Activated naive CD8-positive, alpha-beta T cell (primary cell): ENCODE results near the gene FOXS1.
"Not testable (repeated sequence)": the region's sequence is repeated elsewhere in the genome, so short reads cannot be mapped to it uniquely, and the experiment has no call there.

Experiments
- H3K27ac Mint-ChIP-seq: one replicate; pipeline ENCODE4 v1.8.0; 2021; ENCODE audit warnings: mixed read lengths
- H3K27me3 Mint-ChIP-seq: one replicate; pipeline ENCODE4 v1.8.0; 2021; ENCODE audit warnings: mixed read lengths
- H3K36me3 Mint-ChIP-seq: one replicate; pipeline ENCODE4 v1.8.0; 2021; ENCODE audit warnings: mixed read lengths
- H3K4me1 Mint-ChIP-seq: one replicate; pipeline ENCODE4 v1.8.0; 2021; ENCODE audit warnings: low read depth, mixed read lengths
- H3K4me3 Mint-ChIP-seq: one replicate; pipeline ENCODE4 v1.8.0; 2021; ENCODE audit warnings: mild to moderate bottlenecking, mixed read lengths
- H3K9me3 Mint-ChIP-seq: one replicate; pipeline ENCODE4 v1.8.0; 2021; ENCODE audit warnings: low read depth, mixed read lengths

Gene FOXS1

DNA sequence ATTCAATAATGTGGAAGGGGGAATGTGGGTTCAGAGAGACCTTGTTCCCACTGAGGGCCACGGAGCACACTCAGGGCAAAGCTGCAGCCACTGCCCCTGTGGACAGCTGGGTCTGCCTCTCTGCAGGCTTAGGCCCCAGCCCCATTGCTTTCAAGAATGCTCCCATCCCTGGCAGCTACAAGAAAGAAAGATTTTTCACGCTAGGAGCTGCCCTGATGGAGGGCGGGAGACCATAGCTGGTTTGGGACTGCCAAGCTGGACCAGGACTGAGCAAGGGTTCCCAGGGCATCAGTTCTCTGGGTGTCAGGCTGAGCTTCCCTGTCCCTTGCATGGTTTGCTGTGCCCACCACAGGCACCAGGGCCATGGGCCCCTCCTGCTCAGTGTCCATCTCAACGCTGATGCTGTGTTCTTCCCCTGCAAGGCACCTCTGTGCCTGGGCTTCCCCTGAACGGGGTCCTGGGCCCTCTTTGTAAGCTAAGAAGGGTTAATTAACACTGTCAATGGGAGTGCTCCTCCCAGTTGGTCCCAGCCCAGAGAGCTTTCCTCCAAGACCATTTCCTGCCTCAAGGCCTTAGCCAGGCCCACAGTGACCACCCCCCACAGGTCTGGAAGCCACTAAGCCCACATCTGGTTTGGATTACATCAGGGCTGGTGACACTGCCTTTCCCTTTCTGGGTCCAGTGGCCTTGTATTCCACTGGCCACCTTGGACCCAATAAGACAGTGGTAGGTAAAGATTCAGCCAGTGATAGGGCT lies 8.4 kb downstream of the FOXS1 start:
- Mint-ChIP-seq H3K27me3 (no peaks in the 10 kb centered on the region), H3K4me3 (no peak overlapping the region), H3K36me3 (no peaks in the 10 kb centered on the region), H3K4me1 (no peaks in the 10 kb centered on the region), H3K9me3 (no peaks in the 10 kb centered on the region), H3K27ac (no peak overlapping the region)

DNA sequence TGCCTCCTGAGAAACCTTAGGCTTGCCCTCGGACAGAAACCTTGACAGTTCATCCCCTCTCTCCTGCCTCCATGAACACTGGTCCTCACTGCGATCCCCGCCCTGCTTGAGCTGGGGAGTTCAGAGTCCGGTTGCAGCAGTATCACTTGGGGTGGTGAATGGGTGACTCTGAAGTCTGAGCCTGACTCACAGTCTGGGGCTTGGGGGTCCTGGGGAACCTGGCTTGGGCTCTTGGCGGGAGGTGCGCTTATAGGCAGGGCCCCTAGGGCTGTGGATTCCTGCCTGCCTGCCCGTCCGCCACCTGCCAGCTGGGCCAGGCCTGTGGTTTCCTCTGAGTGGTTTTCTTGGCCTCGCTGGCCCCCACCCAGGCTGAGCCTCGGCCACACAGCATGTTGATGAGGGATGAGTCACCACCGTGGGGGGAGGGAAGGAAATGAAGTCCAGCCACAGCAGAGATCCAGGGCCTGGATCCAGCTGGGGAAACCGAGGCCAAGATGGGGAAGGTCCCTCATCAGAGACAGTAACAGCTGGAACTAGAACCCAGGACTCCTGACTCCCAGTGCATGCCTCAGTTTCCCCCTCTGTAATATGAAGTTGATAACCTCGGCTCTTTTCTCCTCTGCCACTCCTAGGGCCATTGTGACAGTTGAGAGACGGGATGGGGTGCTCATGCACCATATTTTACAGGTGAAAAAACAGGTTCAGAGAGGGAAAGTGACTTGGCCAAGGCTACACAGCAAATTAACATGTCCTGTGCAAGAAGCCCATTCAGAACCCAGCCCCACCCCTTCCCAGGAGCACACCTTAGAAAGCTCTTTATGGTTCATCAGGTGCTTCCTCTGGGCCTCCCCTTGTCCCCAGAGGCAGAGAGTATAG lies 9.2 kb downstream of the FOXS1 start:
- Mint-ChIP-seq H3K27me3 (no peaks in the 10 kb centered on the region), H3K4me3 (no peak overlapping the region), H3K27ac (no peak overlapping the region), H3K9me3 (no peaks in the 10 kb centered on the region), H3K4me1 (no peaks in the 10 kb centered on the region), H3K36me3 (no peaks in the 10 kb centered on the region)

DNA sequence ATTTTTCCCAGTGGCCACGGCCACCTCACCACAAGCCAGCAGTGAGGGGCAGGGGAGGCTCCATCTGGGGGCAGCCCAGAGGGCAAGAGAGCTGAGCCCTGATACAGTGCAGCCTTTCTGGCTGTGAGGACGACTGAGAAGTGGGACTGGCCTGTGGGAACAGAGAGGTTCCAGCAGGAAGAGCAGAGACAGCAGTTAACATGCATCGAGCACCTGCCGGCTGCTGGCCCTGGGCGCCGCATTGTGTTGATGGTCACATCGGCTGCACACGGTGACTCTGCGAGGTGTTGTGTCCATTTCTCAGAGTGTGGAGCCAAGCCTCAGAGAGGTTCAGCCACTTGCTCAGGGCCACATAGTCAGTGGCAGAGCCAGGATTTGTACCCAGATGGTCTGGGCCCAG lies 9.8 kb downstream of the FOXS1 start:
- no peaks in the 10 kb centered on the region for H3K27me3 Mint-ChIP-seq
- H3K4me1 Mint-ChIP-seq = no peaks in the 10 kb centered on the region
- H3K27ac Mint-ChIP-seq = no peak overlapping the region
- H3K4me3 Mint-ChIP-seq = no peak overlapping the region
- no peaks in the 10 kb centered on the region for H3K9me3 Mint-ChIP-seq
- no peaks in the 10 kb centered on the region for H3K36me3 Mint-ChIP-seq

DNA sequence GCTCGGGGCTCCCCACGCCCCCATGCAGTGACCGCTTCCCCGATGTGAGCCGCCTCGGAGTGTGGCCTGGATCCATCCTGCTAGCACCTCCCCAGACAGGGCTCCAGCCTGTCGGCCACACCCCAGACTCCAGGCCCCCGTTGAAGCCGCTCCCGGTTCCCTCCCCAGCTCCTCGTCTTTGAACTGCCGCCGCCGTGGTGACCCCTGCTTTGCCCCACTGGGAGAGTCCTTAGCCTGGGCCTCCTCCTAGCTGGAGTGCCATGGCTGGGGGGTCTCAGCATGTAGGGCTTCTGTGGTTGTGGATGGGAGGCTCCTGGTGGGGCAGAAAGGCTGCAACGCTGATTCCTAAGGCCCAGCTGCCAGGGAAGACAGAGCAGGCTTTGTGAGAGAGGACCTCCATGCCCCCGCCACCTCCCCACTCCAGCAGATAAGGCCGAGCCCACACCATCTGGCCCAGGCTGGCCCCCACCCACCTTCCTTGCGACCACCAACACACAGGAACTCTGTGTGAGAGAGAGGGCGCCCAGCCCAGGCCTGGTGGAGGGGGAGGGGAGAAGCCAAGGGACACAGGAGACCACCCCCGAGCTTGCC lies 11.4 kb downstream of the FOXS1 start:
- Mint-ChIP-seq H3K36me3 (no peaks in the 10 kb centered on the region), H3K27me3 (no peaks in the 10 kb centered on the region), H3K9me3 (no peaks in the 10 kb centered on the region), H3K4me1 (no peaks in the 10 kb centered on the region), H3K27ac (no peak overlapping the region), H3K4me3 (no peak overlapping the region)

DNA sequence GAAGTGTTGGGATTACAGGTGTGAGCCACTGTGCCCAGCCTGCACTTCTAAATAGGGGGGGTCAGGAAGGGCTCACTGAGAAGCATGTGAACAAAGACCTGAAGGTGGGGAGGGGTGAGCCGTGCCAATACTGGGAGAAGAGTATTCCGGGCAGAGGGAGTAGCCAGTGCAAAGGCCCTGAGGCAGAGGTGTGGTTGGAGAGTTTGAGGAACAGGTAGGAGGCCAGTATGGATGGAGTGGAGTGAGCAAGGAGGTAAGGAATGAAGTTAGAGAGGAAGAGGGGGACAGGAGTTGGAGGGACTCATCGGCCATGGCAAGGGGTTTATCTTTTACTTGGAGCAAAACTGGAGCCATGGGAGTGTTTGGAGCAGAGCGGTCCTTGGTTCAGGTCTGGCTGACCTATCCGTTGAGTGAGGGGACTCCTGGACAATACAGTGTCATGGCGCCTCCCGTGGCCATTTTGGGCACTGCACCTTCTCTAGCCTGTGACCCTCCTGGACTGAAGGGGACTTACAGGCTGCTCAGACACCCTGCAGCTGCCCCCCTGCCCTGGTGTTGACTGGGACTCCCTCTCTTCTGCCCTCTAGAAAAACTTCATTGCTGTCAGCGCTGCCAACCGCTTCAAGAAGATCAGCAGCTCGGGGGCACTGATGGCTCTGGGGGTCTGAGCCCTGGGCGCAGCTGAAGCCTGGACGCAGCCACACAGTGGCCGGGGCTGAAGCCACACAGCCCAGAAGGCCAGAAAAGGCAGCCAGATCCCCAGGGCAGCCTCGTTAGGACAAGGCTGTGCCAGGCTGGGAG lies 12.1 kb downstream of the FOXS1 start:
- H3K4me3 Mint-ChIP-seq = no peak overlapping the region
- H3K4me1 Mint-ChIP-seq = no peaks in the 10 kb centered on the region
- no peaks in the 10 kb centered on the region for H3K9me3 Mint-ChIP-seq
- H3K27me3 Mint-ChIP-seq = no peaks in the 10 kb centered on the region
- H3K36me3 Mint-ChIP-seq = no peaks in the 10 kb centered on the region
- H3K27ac Mint-ChIP-seq = no peak overlapping the region

DNA sequence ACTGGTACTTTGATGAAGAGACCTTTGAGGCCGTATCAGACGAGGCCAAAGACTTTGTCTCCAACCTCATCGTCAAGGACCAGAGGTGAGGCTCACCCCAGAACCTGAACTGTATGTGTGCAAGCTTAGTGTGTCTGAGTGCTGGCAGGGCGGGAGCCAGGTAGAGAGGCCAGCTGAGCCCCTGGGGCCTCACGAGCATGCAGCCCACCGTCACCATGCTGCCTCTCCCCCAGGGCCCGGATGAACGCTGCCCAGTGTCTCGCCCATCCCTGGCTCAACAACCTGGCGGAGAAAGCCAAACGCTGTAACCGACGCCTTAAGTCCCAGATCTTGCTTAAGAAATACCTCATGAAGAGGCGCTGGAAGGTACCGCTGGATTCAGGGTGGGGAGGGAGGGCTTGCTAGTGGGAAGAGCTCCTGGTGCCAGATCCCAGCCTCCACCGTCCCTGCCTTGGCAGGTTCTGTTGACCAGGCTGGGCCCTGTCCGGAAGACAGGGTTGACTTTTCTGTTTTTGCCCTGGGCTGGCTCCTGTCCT lies 13.6 kb downstream of the FOXS1 start:
- Mint-ChIP-seq H3K4me3 (no peak overlapping the region), H3K27me3 (no peaks in the 10 kb centered on the region), H3K36me3 (no peaks in the 10 kb centered on the region), H3K27ac (no peak overlapping the region), H3K9me3 (no peaks in the 10 kb centered on the region), H3K4me1 (no peaks in the 10 kb centered on the region)

DNA sequence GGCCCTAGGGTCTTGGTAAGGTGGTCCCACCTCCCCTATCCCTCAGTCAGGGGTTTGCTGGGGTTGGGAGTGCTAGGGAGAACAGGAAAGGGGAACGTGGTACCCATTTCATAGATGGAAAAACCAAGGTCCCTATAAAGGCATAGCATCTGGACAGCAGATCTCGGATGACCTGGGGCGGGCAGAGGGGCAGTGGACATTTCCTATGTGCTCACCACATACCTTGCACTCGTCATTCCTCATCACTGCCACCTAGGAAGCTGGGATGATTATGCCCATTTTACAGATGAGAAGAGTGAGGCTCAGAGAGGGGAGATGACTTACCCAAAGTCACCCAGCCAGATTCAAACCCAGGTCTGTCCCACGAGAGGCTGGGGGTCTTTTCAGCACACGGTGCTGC lies 14.2 kb downstream of the FOXS1 start:
- H3K4me3 Mint-ChIP-seq = no peak overlapping the region
- H3K9me3 Mint-ChIP-seq = no peaks in the 10 kb centered on the region
- H3K36me3 Mint-ChIP-seq = no peaks in the 10 kb centered on the region
- H3K27ac Mint-ChIP-seq = no peak overlapping the region
- no peaks in the 10 kb centered on the region for H3K4me1 Mint-ChIP-seq
- H3K27me3 Mint-ChIP-seq = no peaks in the 10 kb centered on the region

DNA sequence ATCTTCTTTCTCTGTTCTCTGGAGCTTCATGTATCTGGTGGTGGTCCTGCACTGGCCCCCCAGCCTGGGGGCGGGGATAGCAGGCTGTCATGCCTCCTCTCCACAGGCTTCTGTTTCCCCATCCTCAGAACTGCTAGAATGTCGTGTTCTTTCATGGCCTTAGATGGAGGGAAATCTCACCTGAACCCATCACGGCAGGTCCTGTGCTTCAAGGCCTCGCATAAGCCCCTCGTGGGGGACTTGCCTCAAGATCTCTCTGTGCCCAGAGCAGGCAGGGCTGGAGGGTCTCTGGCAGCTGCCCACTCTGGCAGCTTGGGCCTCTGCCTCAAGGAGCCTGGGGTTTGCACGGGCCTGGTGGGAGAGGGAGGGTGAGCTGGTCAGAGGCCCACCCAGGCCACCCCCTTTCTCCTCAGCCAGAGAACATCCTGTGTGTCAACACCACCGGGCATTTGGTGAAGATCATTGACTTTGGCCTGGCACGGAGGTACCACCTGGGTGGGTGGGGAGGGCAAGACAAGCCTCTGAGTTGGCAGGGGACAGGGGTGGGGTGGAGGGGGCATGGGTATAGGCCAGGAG lies 14.9 kb downstream of the FOXS1 start:
- Mint-ChIP-seq H3K27me3 (no peaks in the 10 kb centered on the region), H3K9me3 (no peaks in the 10 kb centered on the region), H3K27ac (no peak overlapping the region), H3K36me3 (no peaks in the 10 kb centered on the region), H3K4me1 (no peaks in the 10 kb centered on the region), H3K4me3 (no peak overlapping the region)

DNA sequence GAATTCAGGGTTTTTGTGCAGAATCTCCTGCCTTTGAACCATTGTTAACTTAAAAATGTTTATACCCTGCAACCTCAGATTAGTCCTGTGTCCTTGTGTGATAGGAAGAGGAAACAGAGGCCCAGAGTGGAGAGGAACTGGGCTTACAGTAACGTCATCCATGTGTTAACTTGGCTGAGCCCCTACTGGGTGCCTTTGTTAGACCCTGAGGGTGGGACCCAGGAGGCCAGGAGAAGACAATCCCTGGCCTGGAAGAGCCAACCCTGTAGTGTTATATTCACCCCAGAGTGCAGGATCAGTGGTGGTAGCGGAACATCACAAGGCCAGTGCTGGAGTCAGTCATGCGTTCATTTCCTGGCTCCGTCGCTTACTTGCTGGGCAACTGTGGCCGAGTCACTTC lies 15.7 kb downstream of the FOXS1 start:
- H3K4me1 Mint-ChIP-seq = no peaks in the 10 kb centered on the region
- no peaks in the 10 kb centered on the region for H3K9me3 Mint-ChIP-seq
- H3K27me3 Mint-ChIP-seq = no peaks in the 10 kb centered on the region
- H3K36me3 Mint-ChIP-seq = no peaks in the 10 kb centered on the region
- no peak overlapping the region for H3K27ac Mint-ChIP-seq
- H3K4me3 Mint-ChIP-seq = no peak overlapping the region

DNA sequence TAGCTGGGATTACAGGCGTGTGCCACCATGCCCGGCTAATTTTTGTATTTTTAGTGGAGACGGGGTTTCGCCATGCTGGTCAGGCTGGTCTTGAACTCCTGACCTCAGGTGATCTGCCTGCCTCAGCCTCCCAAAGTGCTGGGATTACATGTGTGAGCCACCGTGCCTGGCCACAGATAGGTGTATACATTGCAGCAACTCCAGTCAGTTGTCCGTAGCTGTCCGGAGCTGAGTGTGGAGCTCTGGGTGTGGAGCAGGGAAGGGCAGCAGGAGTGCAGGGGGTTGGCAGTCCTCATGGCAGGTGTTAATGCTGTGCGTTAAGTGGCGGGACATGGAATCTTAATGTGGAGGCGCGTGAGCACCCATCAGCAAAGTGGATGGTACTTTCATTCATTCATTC lies 17.4 kb downstream of the FOXS1 start:
- H3K4me3 Mint-ChIP-seq, H3K27ac Mint-ChIP-seq, H3K9me3 Mint-ChIP-seq, H3K27me3 Mint-ChIP-seq, H3K4me1 Mint-ChIP-seq, H3K36me3 Mint-ChIP-seq: not testable (repeated sequence)

DNA sequence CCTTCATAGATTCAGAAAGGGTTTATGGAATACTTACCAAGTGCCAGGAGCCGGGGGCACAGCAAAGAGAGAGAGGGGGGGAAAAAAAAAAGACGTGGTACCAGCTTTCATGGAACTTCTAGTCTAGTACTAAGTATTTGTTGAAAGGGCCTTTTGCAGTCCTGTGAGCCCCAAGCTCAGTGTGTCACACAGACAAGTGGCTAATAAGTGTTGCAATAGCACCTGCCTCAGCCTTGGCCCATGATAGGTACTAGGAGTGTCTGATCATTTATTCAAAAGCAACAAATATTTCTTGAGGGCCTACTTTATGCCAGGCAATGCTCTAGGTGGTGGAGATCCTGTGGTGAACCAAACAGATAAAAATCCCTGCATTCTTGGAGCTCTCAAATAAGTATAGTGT lies 18.3 kb downstream of the FOXS1 start:
- Mint-ChIP-seq H3K27ac (no peak overlapping the region), H3K4me1 (no peaks in the 10 kb centered on the region), H3K9me3 (no peaks in the 10 kb centered on the region), H3K36me3 (no peaks in the 10 kb centered on the region), H3K27me3 (no peaks in the 10 kb centered on the region), H3K4me3 (no peak overlapping the region)

DNA sequence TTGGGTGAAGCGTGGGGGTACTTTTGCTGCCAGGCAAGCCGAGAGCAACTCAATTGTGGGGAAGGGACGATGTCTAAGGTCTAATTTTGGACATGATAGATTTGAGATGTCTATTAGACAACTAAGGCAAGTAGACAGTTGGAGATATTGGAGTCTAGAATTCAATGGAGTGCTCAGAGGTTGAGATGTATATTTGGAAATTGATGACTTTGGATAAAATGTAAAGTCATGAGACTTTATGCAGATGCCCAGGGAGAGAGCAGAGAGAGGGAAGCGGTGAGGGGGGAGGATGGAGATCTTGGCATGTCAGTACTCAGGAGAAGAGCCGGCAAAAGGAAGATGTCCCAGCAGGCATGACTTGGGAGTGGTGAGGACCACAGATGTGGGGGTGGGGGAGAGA lies 19.3 kb downstream of the FOXS1 start:
- H3K4me3 Mint-ChIP-seq = no peak overlapping the region
- H3K27ac Mint-ChIP-seq = no peak overlapping the region
- H3K27me3 Mint-ChIP-seq = no peaks in the 10 kb centered on the region
- no peaks in the 10 kb centered on the region for H3K36me3 Mint-ChIP-seq
- H3K9me3 Mint-ChIP-seq = no peaks in the 10 kb centered on the region
- no peaks in the 10 kb centered on the region for H3K4me1 Mint-ChIP-seq

DNA sequence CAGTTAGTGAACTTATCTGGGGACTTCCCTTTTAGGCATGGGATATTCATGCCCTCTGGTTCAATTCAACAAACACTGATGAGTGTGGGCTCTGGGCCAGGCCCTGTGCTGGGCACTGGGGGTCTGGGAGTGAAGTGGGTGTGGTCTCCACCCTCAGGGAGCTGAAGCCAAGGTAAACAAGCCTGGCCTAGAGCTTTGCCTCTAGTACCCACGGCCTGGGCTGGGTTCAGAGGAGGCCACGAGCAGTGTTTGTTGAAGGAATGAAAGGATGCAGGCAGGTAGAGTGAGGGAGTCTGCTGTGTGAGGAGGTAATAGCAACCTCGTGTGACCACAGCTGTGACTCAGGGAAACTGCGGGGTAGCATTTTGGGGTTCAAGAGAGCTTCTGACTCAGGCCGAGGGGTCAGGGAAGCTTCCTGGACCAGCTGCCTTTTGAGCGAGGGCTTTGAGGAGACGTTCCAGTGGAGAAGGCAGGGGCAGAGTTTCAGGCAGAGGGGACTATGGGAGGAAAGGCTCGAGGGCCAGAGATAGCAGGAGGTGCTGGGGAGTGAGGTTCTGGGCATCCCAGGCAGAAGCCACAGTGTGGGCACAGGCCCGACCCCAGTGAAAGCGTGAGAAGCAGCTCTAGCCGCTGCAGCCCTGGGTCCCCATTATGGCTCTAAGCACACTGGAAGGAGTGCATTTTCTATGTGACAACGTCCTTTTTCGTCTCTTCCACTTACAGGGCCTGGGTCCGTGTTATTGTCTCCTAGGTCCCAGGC lies 20.7 kb downstream of the FOXS1 start:
- H3K9me3 Mint-ChIP-seq = no peaks in the 10 kb centered on the region
- H3K4me1 Mint-ChIP-seq = no peaks in the 10 kb centered on the region
- H3K27ac Mint-ChIP-seq = no peak overlapping the region
- H3K36me3 Mint-ChIP-seq = no peaks in the 10 kb centered on the region
- H3K27me3 Mint-ChIP-seq = no peaks in the 10 kb centered on the region
- H3K4me3 Mint-ChIP-seq = no peak overlapping the region

DNA sequence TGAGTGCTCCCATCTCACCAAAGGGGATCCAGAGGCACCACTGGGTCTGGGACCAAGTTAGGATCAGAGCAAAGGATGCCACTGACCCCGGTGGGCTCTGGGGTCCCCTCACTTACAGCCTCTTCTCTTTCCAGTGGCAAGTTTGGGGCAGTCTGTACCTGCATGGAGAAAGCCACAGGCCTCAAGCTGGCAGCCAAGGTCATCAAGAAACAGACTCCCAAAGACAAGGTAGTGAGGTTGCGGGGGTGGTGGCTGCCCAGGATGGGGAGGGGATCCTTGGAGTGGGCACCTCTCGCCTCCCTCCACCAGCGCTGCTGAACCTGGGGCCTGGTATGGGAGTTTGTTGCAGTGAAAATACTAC lies 21.3 kb downstream of the FOXS1 start:
- no peaks in the 10 kb centered on the region for H3K9me3 Mint-ChIP-seq
- H3K36me3 Mint-ChIP-seq = no peaks in the 10 kb centered on the region
- H3K4me1 Mint-ChIP-seq = no peaks in the 10 kb centered on the region
- H3K4me3 Mint-ChIP-seq = no peak overlapping the region
- H3K27ac Mint-ChIP-seq = no peak overlapping the region
- H3K27me3 Mint-ChIP-seq = no peaks in the 10 kb centered on the region
